Muscle of leg (tissue), 16 donors: Measurements from ENCODE around the gene ABCA4. TPM values are rescaled to one million over a fixed set of nuclear protein-coding genes. Genes with fewer than 3 reads are reported as not detected.
"Not testable (repeated sequence)": the region's sequence is repeated elsewhere in the genome, so short reads cannot be mapped to it uniquely, and the experiment has no call there.

Experiments used
- DNase-seq: peaks from one replicate; pipeline ENCODE4 v3.0.0; 2013
- H3K27ac ChIP-seq: one replicate; pipeline ENCODE4 v1.5.1; 2013; ENCODE audit warnings: mild to moderate bottlenecking, low read length, control low read depth
- H3K27me3 ChIP-seq: one replicate; pipeline ENCODE4 v1.6.1; 2013; ENCODE audit warnings: low read length; ENCODE audit not compliant: control insufficient read depth, insufficient read depth
- H3K36me3 ChIP-seq: one replicate; pipeline ENCODE4 v1.6.1; 2013; ENCODE audit warnings: low read length; ENCODE audit not compliant: control insufficient read depth, insufficient read depth
- H3K4me1 ChIP-seq: one replicate; pipeline ENCODE4 v1.6.1; 2013; ENCODE audit warnings: low read length; ENCODE audit not compliant: control insufficient read depth, insufficient read depth
- H3K4me3 ChIP-seq: one replicate; pipeline ENCODE4 v1.5.1; 2013; ENCODE audit warnings: low read length, control low read depth
- H3K9me3 ChIP-seq: replicated peaks from 2 replicates; pipeline ENCODE4 v1.6.1; 2013; ENCODE audit warnings: low read depth, low read length; ENCODE audit not compliant: control insufficient read depth
- WGBS: methylation state at CpG from one replicate; pipeline ENCODE4 v1.1.5; 2013; ENCODE audit warnings: missing lambda C conversion rate; ENCODE audit not compliant: insufficient coverage; 5-methylcytosine and 5-hydroxymethylcytosine counted together
- long read RNA-seq, 11 donors: transcript quantifications; one replicate each; lab custom pipeline, GENCODE V29; 2026
- polyA plus RNA-seq, 8 donors: library from polyadenylated mRNA; unstranded; fragments of 120-200 nt; gene quantifications; one replicate each; pipeline versions ENCODE4 v1.2.1 to v1.2.3, GENCODE V29; 2013; ENCODE audit warnings: inconsistent platforms in 1 of 8, low replicate concordance in 1 of 8; ENCODE audit not compliant: insufficient read length in 8 of 8, insufficient read depth in 1 of 8
- total RNA-seq: library from RNA; stranded (reverse); fragments of 120-200 nt; gene quantifications from one replicate; pipeline ENCODE4 v1.2.4, GENCODE V29; 2013

Gene ABCA4
- total RNA-seq (0.66 TPM), polyA plus RNA-seq (1 to 10 TPM in 1 of 8 donors, under 1 TPM in 7; 0.19 to 1.1 (median 0.48) TPM)
- long read RNA-seq, donor 1, result 0 reads
- long read RNA-seq, donor 2, result 0 reads
- long read RNA-seq, donor 3, result 0 reads
- long read RNA-seq, donor 4, result 0 reads
- long read RNA-seq, donor 5, result 0 reads
- long read RNA-seq, donor 6, result 0 reads
- long read RNA-seq, donor 7, result 0 reads
- long read RNA-seq, donor 8, result 0 reads
- long read RNA-seq, donor 9, result 0 reads
- long read RNA-seq, donor 10, result 0 reads
- long read RNA-seq, donor 11, result 0 reads

GRCh38 chr1:94120991-94121390, at the start of gene ABCA4:
Gene ABCA4, minus strand, starts transcription at chr1:94121148. Its CDS starts 103 bp downstream, at chr1:94121045.
- WGBS, result 89% methylated on average over 3 of the region's 9 CpGs
- no peak for DNase-seq
- Histone ChIP-seq H3K36me3 (no peaks in the 10 kb centered on the region), H3K9me3 (no peaks in the 10 kb centered on the region), H3K4me1 (peaks cover 49% of the 10 kb centered on the region), H3K27ac (no peak within 1 kb of the TSS), H3K4me3 (no peak within 1 kb of the TSS), H3K27me3 (no peaks in the 10 kb centered on the region)

DNA sequence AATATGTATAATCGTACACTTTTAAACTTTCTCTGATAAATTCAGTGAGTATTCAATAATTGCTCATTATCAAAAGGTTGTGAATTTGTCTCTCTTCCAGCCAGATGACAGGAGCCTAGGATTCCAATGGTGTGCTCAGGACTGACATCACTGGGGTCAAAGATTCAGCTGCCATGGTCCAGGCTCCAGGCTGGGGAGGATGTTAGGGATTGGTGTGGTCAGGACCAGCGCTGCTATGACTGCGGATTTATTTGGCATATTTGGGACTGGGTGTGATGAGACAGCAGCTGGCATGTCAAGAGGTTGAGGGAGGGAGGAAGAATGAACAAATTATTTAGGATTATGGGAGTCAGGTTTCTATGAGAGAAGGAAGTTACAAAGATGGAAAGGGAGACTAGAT, 48.2 kb upstream of the ABCA4 start:
- Histone ChIP-seq H3K27me3 (no peaks in the 10 kb centered on the region), H3K36me3 (peaks cover 12% of the 10 kb centered on the region), H3K4me3 (no peak overlapping the region), H3K27ac (no peak overlapping the region), H3K9me3 (no peaks in the 10 kb centered on the region), H3K4me1 (peaks cover 2% of the 10 kb centered on the region)
- DNase-seq, result peak; percentile 18
- 82% methylated on average over 2 of the region's 3 CpGs for WGBS

DNA sequence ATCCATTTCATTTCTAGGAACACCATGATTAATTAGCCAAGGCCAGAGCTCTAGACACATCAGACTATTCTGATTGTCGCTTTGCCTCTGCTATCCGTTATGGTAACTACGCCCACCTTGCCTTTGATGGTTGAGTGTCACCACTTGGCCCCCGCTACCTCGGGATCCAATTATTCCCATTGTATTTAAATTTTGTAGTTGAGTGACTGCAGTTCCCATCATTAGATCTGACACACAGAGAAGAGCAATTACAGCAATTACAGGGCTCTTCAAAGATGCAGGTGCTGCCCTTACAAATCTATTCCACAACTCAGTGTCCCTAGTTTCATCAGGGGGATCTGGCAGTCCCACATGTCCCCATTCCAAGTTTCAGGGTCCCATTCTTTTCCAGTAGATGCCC, 44.9 kb upstream of the ABCA4 start:
- Histone ChIP-seq H3K27me3 (no peaks in the 10 kb centered on the region), H3K4me1 (peaks cover 2% of the 10 kb centered on the region), H3K36me3 (no peaks in the 10 kb centered on the region), H3K9me3 (no peaks in the 10 kb centered on the region), H3K27ac (no peak overlapping the region), H3K4me3 (no peak overlapping the region)
- no peak for DNase-seq
- no CpG with 5 or more reads among the region's 5 CpGs for WGBS

DNA sequence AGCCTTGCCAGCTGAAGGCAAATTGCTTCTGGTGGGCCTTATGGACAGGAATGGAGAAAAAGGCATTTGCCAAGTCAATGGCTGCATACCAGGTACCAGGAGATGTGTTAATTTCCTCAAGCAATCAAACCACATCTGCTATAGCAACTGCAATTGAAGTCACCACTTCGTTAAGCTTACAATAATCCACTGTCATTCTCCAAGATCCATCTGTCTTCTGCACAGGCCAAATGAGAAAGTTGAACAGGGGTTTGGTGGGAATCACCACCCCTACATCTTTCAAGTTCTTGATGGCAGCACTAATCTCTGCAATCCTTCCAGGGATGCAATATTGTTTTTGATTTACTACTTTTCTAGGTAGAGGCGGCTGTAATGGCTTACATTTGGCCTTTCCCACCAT, 43.9 kb upstream of the ABCA4 start:
- H3K27me3 ChIP-seq, H3K4me3 ChIP-seq, H3K27ac ChIP-seq, H3K36me3 ChIP-seq, H3K9me3 ChIP-seq, H3K4me1 ChIP-seq, DNase-seq: not testable (repeated sequence)
- no CpG with 5 or more reads among the region's 2 CpGs for WGBS

DNA sequence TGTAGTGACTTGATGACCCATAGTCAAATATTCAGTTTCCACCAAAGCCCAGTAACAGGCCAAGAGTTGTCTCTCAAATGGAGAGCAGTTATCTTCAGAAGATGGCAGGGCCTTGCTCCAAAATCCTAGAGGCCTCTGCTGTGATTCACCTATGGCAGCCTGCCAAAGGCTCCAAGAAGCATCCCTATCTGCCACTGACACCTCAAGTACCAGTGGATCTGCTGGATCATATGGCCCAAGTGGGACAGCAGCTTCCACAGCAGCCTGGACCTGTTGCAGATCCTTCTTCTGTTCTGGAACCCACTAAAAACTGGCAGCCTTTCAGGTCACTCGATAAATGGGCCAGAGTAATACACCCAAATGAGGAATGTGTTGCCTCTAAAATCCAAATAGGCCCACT, 43.2 kb upstream of the ABCA4 start:
- not testable (repeated sequence) for H3K4me3 ChIP-seq, H3K4me1 ChIP-seq

GRCh38 chr1:94163249-94163648, 42.3 kb upstream of the ABCA4 start:
- DNase-seq, result not testable (repeated sequence)

More for the DNA sequence above, 43.2 kb upstream of the ABCA4 start:
- not testable (repeated sequence) for H3K36me3 ChIP-seq, H3K9me3 ChIP-seq, H3K27me3 ChIP-seq, H3K27ac ChIP-seq, DNase-seq
- WGBS, result no CpG with 5 or more reads among the region's 1 CpG

GRCh38 chr1:94160811-94161210, 39.9 kb upstream of the ABCA4 start:
- Histone ChIP-seq H3K9me3 (no peaks in the 10 kb centered on the region), H3K27me3 (no peaks in the 10 kb centered on the region), H3K27ac (no peak overlapping the region), H3K4me3 (no peak overlapping the region), H3K4me1 (no peaks in the 10 kb centered on the region), H3K36me3 (no peaks in the 10 kb centered on the region)
- WGBS, result 31% methylated on average over 4 of the region's 4 CpGs
- peak; percentile 73 for DNase-seq

More at GRCh38 chr1:94163249-94163648, 42.3 kb upstream of the ABCA4 start:
- WGBS, result no CpG with 5 or more reads among the region's 5 CpGs
- H3K9me3 ChIP-seq, H3K4me3 ChIP-seq, H3K36me3 ChIP-seq, H3K27me3 ChIP-seq, H3K4me1 ChIP-seq, H3K27ac ChIP-seq: not testable (repeated sequence)

GRCh38 chr1:94156096-94156625, 35.2 kb upstream of the ABCA4 start:
- Histone ChIP-seq H3K27me3 (no peaks in the 10 kb centered on the region), H3K4me3 (no peak overlapping the region), H3K27ac (no peak overlapping the region), H3K4me1 (no peaks in the 10 kb centered on the region), H3K9me3 (no peaks in the 10 kb centered on the region), H3K36me3 (no peaks in the 10 kb centered on the region)
- no peak for DNase-seq
- WGBS, result no CpG with 5 or more reads among the region's 1 CpG

DNA sequence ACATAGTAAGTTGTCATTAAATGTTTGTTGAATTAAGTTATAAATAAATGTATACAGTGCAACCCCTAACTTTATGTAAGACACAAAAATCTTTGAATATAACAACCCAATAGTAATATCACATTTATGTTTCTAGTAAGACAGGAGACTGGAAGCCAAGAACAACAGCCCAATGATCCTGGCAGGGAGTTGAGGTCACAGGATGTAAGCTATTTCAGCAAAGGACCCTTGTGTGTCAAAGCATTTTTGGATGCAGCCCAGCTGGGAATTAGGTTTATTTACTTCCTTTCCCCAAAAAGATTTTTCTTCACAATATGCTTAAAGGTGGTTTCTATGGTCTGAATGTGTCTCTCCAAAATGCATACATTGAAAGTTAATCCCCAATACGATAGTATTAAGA, 34.0 kb upstream of the ABCA4 start:
- H3K27ac ChIP-seq, result no peak overlapping the region
- WGBS, result no CpG with 5 or more reads among the region's 1 CpG
- peak; percentile 62 for DNase-seq

DNA sequence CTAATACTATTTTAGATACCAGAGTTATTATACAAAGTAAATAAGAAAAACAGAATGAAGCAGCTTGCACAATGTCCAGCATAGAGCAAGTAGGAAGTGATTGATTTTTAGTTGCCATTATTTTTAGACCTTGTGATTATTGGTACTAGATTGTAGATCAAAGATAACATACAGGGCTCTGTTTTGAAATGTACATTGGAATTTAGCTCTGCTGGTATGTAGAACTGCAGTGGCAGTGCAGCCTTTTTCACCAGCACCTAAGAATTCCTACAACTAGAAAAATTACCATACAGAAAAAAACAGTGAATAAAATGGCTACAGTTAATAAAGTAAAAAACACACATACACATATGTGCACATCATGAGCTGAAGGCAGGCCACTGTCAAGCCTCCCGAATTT, 32.2 kb upstream of the ABCA4 start:
- 80% methylated on average over 1 of the region's 1 CpG for WGBS
- no peak for DNase-seq
- no peak overlapping the region for H3K27ac ChIP-seq
- H3K27me3 ChIP-seq, result no peaks in the 10 kb centered on the region
- no peaks in the 10 kb centered on the region for H3K4me1 ChIP-seq
- H3K4me3 ChIP-seq, result no peak overlapping the region
- no peaks in the 10 kb centered on the region for H3K36me3 ChIP-seq
- no peaks in the 10 kb centered on the region for H3K9me3 ChIP-seq

More for the DNA sequence above, 34.0 kb upstream of the ABCA4 start:
- H3K27me3 ChIP-seq, result no peaks in the 10 kb centered on the region
- H3K9me3 ChIP-seq, result no peaks in the 10 kb centered on the region
- no peak overlapping the region for H3K4me3 ChIP-seq
- H3K36me3 ChIP-seq, result no peaks in the 10 kb centered on the region
- no peaks in the 10 kb centered on the region for H3K4me1 ChIP-seq
